Sigmoid colon (tissue), 4 donors: ENCODE results near the gene XYLT2.

ENCODE experiments used
- POLR2AphosphoS5 ChIP-seq, 4 donors: sonication (generic); formaldehyde crosslinking; IDR thresholded peaks; one replicate each; pipeline ENCODE4 v1.6.1; 2017; ENCODE audit warnings: antibody characterized with exemption in 4 of 4
- TF ChIP-seq, protein P1 (sequence below), 4 experiments: fragments of 450-650 bp in 3 of 4; fragments of 200-600 bp in 1 of 4; IDR thresholded peaks; one replicate each; pipeline ENCODE4 v1.5.1; 2016 to 2019; ENCODE audit warnings: antibody characterized with exemption in 4 of 4, mild to moderate bottlenecking in 3 of 4, moderate library complexity in 2 of 4

DNA sequence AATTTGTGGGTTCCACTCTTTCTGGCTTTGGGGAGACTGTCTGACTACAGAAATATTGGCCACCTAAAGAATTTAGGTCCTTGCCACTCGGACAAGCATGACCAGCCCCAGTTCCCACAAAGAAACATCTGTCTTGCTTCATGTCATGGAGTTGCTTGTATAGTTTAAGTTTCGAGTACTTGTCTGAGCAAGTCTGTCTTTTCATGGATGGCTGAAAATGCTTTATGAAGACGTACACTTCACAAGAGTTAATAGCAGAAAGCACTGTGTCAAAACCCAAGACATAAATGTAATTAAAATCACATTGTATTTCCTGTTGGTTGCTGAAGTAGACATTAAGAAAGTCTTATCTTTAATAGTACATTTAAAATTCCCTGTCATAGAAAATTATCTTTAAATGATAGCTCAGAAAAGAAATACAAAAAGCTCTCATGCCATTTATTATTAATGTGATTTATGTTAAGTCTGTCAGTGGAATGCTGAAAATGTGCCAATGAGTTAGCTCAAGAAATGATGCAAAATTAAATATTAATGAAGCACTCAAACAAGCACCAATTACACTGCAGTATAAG is 29.8 kb upstream of the XYLT2 start:
- TF ChIP-seq, protein P1, sequence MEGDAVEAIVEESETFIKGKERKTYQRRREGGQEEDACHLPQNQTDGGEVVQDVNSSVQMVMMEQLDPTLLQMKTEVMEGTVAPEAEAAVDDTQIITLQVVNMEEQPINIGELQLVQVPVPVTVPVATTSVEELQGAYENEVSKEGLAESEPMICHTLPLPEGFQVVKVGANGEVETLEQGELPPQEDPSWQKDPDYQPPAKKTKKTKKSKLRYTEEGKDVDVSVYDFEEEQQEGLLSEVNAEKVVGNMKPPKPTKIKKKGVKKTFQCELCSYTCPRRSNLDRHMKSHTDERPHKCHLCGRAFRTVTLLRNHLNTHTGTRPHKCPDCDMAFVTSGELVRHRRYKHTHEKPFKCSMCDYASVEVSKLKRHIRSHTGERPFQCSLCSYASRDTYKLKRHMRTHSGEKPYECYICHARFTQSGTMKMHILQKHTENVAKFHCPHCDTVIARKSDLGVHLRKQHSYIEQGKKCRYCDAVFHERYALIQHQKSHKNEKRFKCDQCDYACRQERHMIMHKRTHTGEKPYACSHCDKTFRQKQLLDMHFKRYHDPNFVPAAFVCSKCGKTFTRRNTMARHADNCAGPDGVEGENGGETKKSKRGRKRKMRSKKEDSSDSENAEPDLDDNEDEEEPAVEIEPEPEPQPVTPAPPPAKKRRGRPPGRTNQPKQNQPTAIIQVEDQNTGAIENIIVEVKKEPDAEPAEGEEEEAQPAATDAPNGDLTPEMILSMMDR (IDR thresholded peaks at IDR 0.05): no peak
- TF ChIP-seq POLR2AphosphoS5 (IDR thresholded peaks at IDR 0.05): no peak
